Measurements from ENCODE around the gene SLA2.
"Not testable (repeated sequence)": the region's sequence is repeated elsewhere in the genome, so short reads cannot be mapped to it uniquely, and the experiment has no call there.

Gene SLA2

GRCh38 chr20:36644706-36645095 lies 1.3 kb downstream of the SLA2 start:
- peak; percentile 51 to 56 for DNase-seq

DNA sequence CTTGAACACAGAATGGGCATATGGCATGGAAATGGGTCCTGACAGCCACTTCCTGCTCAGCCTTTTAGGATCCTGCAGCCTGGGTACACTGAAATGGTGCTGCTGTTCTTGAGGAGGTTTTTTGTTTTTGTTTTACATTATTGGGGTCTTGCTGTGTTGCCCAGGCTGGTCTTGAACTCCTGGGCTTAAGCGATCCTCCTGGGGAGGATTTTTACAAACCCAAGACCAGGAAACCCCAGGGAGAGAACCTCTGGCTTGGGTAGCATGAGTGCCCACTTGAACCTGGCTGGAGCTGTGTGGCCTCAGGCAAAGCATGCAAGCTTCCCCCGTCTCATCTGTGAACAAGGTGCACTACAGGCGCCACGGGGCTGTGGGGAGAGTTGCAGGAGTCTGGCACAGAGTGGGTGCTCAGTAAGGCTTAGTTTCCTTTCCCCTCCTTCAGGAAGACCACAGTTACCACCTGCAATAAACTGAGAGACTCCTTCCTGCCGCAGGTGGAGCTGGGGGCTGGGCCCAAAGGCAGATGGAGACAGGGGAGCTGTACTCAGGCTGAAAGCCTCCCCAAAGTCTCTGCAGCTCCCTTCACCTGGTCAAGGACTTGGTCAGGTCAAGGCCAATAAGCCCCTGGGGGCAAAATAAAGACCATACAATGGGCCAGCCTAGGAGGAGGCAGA lies 1.8 kb downstream of the SLA2 start:
- peak; percentile 61 to 68 for DNase-seq

GRCh38 chr20:36642136-36642535 lies 3.9 kb downstream of the SLA2 start:
- DNase-seq = no peak

- no peak for DNase-seq
Measured at GRCh38 chr20:36641506-36641843, 4.5 kb downstream of the SLA2 start.

- not testable (repeated sequence) for DNase-seq
Measured at GRCh38 chr20:36638876-36639400, 7.1 kb downstream of the SLA2 start.

- no peak for DNase-seq
Measured at GRCh38 chr20:36634342-36634741, 11.7 kb downstream of the SLA2 start.

DNA sequence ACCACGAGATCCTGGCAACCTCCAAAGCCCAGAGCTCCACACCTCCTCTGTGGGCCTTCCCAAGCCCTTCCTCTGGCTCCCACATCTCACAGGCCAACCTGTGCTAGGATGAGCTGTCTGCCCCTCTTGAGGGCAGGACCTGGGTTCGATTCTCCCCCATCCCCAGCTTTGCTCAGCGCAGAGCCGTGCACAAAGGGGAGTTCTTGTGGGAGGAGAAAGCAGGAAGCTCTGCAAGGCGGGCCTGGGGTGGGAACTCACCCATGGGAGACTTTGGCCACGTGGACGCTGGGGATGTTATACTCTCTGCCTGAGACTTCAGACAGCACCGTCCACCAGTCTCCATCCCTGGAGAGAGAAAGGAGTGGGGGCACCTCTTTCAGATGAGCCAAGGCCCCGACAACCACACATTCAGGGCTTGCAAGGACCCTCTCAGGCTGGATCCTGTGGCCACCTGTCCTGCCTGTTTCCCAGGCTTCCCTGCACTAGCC lies 12.7 kb downstream of the SLA2 start:
- no peak for DNase-seq

DNA sequence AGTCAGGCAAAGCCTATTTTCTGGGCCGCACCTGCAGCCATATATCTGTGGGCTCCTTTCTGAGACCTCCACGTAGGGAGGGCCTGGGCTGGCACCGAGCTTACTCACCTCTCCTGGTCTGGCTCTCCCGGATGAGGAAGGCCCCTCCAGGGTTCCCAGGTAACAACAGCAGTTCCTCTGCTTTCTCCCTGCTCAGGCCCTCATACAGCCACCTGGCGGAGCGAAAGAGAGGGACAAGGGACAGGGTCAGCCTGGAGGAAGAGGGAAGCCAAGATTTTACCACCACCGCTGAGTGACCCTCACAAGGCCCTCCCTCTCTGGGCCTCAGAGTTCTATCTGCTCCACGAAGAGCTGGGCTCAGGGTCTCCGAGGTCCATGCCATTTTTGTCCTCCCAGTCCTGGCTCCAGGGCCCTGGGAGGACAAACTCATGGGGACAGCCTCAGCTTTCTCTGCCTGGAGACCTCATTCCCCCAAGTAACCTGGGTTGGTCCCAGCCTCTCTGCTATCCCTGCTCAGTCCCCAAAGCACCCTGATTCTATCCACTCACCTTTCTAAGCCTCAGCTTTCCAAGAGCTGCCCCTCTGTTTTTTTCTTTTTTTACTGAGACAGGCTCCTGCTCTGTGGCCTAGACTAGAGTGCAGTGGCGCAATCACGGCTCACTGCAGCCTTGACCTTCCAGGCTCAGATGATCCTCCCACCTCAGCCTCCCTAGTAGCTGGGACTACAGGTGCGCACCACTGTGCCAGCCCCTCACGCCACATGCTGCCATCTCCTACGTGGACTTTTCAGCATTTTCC lies 13.3 kb downstream of the SLA2 start:
- DNase-seq = no peak

DNA sequence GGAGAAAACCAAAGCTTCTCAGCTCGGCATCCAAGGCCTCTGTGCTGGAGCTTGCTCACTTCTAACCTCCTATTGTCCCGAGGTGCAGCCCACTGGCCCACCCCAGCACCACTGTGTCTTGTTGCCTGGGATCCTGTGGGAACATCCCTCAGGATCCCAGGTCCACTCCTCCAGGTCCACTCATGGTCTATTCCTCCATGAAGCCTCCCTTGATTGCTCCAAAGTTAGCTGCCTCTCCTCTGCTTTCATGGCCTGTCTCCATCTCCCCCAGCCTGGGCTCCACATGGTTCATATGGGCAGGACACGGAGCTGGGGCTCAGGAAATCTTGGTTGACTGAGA lies 13.9 kb downstream of the SLA2 start:
- DNase-seq = no peak

DNA sequence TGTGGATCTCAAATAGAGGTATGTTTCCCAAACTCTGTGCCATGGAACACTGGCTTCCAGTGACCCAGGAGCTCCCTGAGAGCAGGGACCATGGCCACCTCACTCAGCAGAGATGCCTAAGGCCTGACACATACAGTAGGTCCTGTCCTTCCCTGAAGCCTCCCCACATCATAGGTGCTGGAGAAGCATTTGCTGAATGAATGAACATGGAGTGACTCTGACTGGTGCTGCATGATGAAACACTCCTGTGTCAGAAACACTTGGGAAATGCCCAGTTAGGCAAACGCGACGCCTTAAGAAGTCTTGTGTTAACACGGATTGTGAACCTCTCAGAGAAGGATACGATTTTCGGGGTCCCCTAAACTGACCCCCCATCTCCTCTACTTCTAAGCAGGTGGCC lies 14.3 kb downstream of the SLA2 start:
- DNase-seq = no peak

DNA sequence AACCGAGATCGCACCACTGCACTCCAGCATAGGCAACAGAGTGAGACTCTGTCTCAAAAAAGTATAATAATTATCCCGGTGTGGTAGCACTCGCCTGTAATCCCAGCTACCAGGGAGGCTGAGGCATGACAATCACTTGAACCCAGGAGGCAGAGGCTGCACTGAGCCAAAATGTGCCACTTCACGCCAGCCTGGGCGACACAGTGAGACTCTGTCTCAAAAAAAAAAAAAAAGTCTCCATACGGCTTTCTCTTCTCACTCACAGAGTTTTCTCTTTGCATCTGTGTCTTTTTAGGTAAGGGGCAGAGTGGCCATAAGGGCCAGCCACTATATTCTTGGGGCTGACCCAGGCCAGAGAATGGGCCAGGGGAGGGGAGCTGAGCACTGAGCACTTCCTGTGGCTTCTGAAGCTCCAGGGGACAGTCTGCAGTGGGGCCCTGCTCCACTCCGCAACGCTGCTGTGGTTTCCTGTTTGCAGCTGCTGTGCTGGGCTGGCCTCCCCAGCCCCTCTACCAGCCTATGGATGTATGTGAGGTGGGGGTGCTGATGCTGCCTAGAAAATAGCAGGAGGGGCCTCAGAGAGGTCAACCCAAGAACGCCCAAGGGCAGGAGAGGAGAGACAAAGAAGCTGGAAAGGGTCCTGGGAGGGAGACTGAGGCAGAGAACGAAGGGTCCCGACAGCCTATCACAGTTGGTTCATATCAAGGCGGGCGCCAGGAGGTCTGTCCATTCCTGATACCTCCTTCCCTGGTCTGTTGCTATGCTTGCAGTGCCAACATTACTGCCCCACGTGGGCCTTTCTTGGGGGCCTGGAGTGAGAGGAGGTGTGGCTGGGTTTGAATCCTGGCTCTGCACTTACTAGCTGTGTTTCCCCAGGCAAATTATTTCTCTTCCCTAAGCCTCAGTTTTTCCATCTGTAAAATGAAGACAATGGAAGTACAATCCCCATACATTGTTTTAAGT lies 16.0 kb downstream of the SLA2 start:
- peak; percentile 40 to 50 for DNase-seq

GRCh38 chr20:36628076-36628475 lies 17.9 kb downstream of the SLA2 start:
- DNase-seq = no peak

- no peak for DNase-seq
Measured at GRCh38 chr20:36624944-36625324, 21.1 kb downstream of the SLA2 start.

DNA sequence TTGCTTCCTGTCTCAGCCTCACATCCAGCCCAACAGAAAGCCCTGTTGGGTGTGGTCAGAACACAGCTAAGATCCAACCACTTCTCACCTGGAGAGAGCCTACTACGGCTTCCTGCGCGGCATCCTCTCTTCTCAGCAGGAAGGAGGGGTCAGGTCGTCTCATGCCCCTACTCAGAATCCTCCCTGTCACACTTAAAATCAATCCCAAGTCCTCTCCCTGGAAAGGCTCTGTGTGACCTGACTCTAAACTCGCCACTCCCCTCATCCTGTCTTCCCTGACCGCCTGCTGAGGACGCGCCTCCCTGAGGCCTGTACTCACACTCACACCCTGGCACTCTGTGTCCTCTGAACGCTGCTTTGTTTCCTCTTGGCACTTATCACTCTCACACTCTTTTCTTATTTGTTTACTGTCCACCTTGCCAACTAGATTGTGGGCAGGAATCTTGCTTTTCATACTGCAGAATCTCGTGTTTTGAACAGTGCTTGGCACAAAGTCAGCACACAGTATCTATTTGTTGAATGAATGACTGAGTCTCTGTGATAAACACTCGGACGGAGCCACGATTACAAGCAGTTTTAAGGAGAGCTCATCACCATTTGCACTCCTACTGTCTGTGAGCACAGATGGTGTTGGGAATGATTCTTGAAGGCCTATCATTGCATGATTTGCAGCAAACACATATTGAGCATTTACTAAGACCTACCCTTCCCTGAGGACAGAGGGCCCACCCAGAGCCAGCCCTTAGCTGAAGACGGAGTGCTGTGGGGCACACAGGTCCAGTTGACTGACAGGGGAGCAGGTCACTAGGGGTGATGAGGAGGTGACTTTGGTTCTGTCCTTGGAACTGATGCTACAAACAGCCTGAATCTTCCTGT lies 21.7 kb downstream of the SLA2 start:
- no peak for DNase-seq

DNA sequence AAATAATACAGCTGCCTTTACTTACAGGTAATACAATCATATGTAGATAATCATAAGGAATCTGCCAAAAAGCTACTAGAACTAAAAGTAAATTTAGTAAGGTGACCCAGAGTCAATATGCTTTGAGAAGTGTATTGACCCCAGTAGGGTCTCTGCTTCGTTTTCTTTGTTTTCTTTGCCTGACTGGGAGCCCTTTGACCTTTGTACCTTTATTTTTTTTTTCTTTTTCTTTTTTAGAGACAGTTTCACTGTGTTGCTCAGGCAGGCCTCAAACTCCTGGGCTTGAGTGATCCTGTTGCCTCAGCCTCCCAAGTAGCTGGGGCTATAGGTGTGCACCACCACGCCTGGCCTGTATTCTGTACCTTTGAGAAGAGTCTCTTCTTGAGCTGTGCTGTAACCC lies 22.6 kb downstream of the SLA2 start:
- DNase-seq = no peak

DNA sequence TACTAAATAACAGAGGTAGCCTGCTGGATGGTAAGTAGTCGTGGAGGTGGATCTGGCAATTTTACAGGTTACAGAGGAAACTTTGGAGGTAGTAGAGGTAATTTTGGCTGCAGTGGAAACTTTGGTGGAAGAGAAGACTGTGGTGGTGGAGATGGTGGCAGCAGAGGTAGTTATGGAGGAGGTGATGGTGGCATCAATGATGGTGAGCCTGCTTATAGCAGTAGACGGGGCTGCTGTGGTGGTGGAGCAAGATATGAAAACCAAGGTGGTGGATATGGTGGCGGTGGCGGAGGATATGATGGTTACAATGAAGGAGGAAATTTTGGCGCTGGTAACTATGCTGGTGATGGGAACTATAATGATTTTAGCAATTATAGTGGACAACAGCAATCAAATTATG lies 25.1 kb downstream of the SLA2 start:
- DNase-seq = no peak

- no peak for DNase-seq
Measured at GRCh38 chr20:36614781-36615557, 31.0 kb downstream of the SLA2 start.

- no peak for DNase-seq
Measured at GRCh38 chr20:36613974-36614373, 32.0 kb downstream of the SLA2 start.

DNA sequence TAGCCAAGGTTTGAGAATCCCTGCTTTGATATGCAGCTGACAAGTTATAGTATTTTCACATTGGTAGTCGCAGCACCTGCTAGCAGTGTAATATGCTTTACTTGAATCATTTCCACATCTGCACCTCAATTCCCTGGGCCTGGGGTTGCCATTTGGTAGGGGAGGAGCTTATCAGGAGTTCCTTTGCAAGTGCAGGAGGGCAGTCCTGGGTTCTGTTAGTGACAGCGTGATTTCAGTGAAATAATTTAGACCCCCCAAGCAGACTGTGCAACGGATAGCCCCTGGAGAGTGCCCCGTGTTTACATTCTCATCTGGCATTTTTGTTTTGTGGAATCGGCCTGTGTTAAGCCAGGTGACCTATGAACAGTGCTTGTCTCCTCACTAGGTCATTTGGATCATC lies 34.4 kb downstream of the SLA2 start:
- no peak for DNase-seq

GRCh38 chr20:36608388-36608728 lies 37.6 kb downstream of the SLA2 start:
- DNase-seq = not testable (repeated sequence)

DNA sequence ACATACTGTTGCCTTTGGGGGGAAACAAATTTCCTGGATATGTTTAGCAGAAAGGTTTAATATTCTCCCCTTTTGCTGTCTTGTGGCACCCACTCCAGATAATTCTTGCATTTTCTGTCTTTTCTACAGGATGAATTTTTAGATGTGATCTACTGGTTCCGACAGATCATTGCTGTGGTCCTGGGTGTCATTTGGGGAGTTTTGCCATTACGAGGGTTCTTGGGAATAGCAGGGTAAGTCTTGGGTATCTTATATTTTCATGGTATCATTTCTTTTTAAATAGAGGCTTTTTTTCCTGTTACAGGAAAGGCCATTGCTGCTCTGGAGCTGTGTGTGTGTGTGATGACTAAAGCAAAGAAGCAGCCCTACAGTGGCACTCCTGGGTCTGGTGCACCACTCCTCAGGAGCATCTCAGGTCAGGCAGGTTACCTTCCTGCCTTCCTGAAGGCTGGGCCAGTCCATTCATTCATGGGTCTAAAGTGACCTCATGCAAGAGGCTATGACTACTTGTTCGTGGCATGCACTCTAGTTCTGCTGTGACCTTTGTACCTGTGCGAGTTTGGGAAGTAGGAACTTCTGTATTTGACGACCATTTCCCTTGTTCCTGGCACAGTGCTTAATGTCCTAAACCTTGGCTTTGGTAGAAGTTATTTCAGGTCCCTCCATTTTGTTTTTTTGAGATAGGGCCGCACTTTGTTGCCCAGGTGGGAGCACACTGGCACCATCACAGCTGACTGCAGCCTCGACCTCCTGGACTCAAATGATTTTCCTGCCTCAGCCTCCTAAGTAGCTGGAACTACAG lies 38.2 kb downstream of the SLA2 start:
- no peak for DNase-seq

Measured in stimulated activated CD4-positive, alpha-beta T cell treated with anti-CD3 and anti-CD28 coated beads, Interleukin-2, amount 100 ng/mL, for 24 hours (primary cell).